WTC11 (cell line): ENCODE data around the gene STRADB. TPM values are rescaled to one million over a fixed set of nuclear protein-coding genes. Genes with fewer than 3 reads are reported as not detected.

Experiments
- ATAC-seq: fragments of 200-7000 bp; cut with Tn5 transposase; 2 replicates; pipeline ENCODE4 v1.10.0; 2021; ENCODE audit warnings: mild to moderate bottlenecking, moderate library complexity
- CTCF ChIA-PET: fragments of 300-600 bp; sonication (Branson Sonifier 250); formaldehyde crosslinking; loops from one replicate; lab custom pipeline; 2021; ENCODE audit warnings: antibody characterized with exemption; lab: Charles Lee
- POLR2A ChIA-PET: fragments of 350-600 bp; sonication (Branson Sonifier 250); formaldehyde crosslinking; loops from one replicate; lab custom pipeline; 2021; ENCODE audit warnings: antibody characterized with exemption; lab: Charles Lee
- DNase-seq: peaks from one replicate; pipeline ENCODE4 v3.0.0; 2021; ENCODE audit warnings: low spot score
- H3K27ac Mint-ChIP-seq: 2 replicates; pipeline ENCODE4 v1.8.0; 2021; ENCODE audit warnings: mixed read lengths
- H3K27me3 Mint-ChIP-seq: 2 replicates; pipeline ENCODE4 v1.8.0; 2021; ENCODE audit warnings: low read depth, mild to moderate bottlenecking, moderate library complexity, mixed read lengths
- H3K36me3 Mint-ChIP-seq: 2 replicates; pipeline ENCODE4 v1.8.0; 2021; ENCODE audit warnings: mixed read lengths
- H3K4me1 Mint-ChIP-seq: 2 replicates; pipeline ENCODE4 v1.8.0; 2022; ENCODE audit warnings: mixed read lengths
- H3K4me3 Mint-ChIP-seq: 2 replicates; pipeline ENCODE4 v1.8.0; 2021; ENCODE audit warnings: mild to moderate bottlenecking, moderate library complexity, mixed read lengths
- H3K9me3 Mint-ChIP-seq: 2 replicates; pipeline ENCODE4 v1.8.0; 2021; ENCODE audit warnings: mixed read lengths
- CBFB ChIP-seq: sonication (generic); formaldehyde crosslinking; IDR thresholded peaks from 2 replicates; pipeline ENCODE4 v1.8.1; 2022; ENCODE audit warnings: mild to moderate bottlenecking, low read depth, missing genetic modification reagents
- FOXP1 ChIP-seq: sonication (generic); formaldehyde crosslinking; IDR thresholded peaks from 2 replicates; pipeline ENCODE4 v1.8.0; 2022; ENCODE audit warnings: missing genetic modification reagents, mild to moderate bottlenecking, moderate library complexity, borderline replicate concordance
- NFYB ChIP-seq: sonication (generic); formaldehyde crosslinking; conservative IDR thresholded peaks from 2 replicates; pipeline ENCODE4 v1.8.0; 2022; ENCODE audit warnings: low read depth, missing genetic modification reagents
- NR1H2 ChIP-seq: sonication (generic); formaldehyde crosslinking; IDR thresholded peaks from 2 replicates; pipeline ENCODE4 v1.9.0; 2021; ENCODE audit warnings: mild to moderate bottlenecking, moderate library complexity, missing genetic modification reagents
- NR2C2 ChIP-seq: sonication (generic); formaldehyde crosslinking; IDR thresholded peaks from 2 replicates; pipeline ENCODE4 v1.8.0; 2022; ENCODE audit warnings: mild to moderate bottlenecking, missing genetic modification reagents
- PREB ChIP-seq: sonication (generic); formaldehyde crosslinking; IDR thresholded peaks from 2 replicates; pipeline ENCODE4 v1.8.1; 2022; ENCODE audit warnings: mild to moderate bottlenecking, missing genetic modification reagents, moderate library complexity, borderline replicate concordance
- ZNF423 ChIP-seq: fragments of 250-450 bp; sonication (Bioruptor Pico); IDR thresholded peaks from 2 replicates; pipeline ENCODE4 v2.1.2; 2022; ENCODE audit warnings: mild to moderate bottlenecking, moderate library complexity
- total RNA-seq: library from RNA; stranded (reverse); gene quantifications from 3 replicates; pipeline ENCODE4 v1.2.3, GENCODE V29; 2021
- TF ChIP-seq, protein P1 (sequence below): fragments of 250-450 bp; sonication (Bioruptor Pico); IDR thresholded peaks from 2 replicates; pipeline ENCODE4 v1.9.0; 2021; ENCODE audit warnings: moderate library complexity, mild to moderate bottlenecking, inconsistent platforms, borderline replicate concordance
- TF ChIP-seq, protein P2 (sequence below): sonication (generic); formaldehyde crosslinking; IDR thresholded peaks from 2 replicates; pipeline ENCODE4 v1.8.1; 2023; ENCODE audit warnings: mild to moderate bottlenecking, missing genetic modification reagents
- TF ChIP-seq, protein P3 (sequence below): sonication (generic); formaldehyde crosslinking; IDR thresholded peaks from 2 replicates; pipeline ENCODE4 v1.8.0; 2022; ENCODE audit warnings: missing genetic modification reagents

The STRADB gene
- total RNA-seq, 1 experiment from 2014 or later = 36.7 TPM

DNA sequence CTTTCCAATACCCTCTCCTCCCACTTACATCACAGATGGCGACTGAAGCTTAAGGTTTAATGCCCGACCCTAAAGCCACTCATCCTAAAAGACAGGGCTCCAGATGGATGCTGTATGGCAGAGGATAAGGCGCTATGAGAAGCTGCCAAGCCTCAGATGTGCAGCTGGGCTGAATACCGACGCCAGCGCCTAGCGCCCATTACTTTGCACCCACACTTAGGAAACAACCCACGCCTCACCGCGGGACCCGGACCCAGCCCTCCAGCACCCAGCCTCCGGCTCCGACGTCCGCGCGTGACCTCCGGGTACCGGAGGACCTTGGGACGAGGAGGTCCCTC is 617 bp upstream of the STRADB start (continued):
- TF ChIP-seq NR2C2 (CRISPR knock-in tag) = no peak
- TF ChIP-seq, protein P1, sequence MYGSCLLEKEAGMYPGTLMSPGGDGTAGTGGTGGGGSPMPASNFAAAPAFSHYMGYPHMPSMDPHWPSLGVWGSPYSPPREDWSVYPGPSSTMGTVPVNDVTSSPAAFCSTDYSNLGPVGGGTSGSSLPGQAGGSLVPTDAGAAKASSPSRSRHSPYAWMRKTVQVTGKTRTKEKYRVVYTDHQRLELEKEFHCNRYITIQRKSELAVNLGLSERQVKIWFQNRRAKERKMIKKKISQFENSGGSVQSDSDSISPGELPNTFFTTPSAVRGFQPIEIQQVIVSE = no peak
- no peak for TF ChIP-seq PREB (CRISPR knock-in tag)
- TF ChIP-seq NFYB (CRISPR knock-in tag) = no peak

GRCh38 chr2:201452058-201452921 is 750 bp downstream of the STRADB start:
- Mint-ChIP-seq H3K9me3 (no peaks in the 10 kb centered on the region), H3K27ac (peak overlapping the region; percentile 93), H3K36me3 (no peaks in the 10 kb centered on the region), H3K27me3 (no peaks in the 10 kb centered on the region; the same call in 1 of the 2 replicates), H3K4me1 (peaks cover 17% of the 10 kb centered on the region), H3K4me3 (peak overlapping the region; percentile 91)
- TF ChIP-seq FOXP1 (CRISPR knock-in tag) = 0 out of 2 replicates have a peak, but pooled peaks have one; percentile 45
- peak; percentile 58; the same call in 1 of the 2 replicates for TF ChIP-seq CBFB (CRISPR knock-in tag)
- TF ChIP-seq, protein P2, sequence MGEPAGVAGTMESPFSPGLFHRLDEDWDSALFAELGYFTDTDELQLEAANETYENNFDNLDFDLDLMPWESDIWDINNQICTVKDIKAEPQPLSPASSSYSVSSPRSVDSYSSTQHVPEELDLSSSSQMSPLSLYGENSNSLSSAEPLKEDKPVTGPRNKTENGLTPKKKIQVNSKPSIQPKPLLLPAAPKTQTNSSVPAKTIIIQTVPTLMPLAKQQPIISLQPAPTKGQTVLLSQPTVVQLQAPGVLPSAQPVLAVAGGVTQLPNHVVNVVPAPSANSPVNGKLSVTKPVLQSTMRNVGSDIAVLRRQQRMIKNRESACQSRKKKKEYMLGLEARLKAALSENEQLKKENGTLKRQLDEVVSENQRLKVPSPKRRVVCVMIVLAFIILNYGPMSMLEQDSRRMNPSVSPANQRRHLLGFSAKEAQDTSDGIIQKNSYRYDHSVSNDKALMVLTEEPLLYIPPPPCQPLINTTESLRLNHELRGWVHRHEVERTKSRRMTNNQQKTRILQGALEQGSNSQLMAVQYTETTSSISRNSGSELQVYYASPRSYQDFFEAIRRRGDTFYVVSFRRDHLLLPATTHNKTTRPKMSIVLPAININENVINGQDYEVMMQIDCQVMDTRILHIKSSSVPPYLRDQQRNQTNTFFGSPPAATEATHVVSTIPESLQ = no peak
- ATAC-seq = no peak; the same call in 1 of the 2 replicates
- ChIA-PET CTCF (interaction anchor here (0.6 to 1.7 kb wide), 3 partner anchors 36 to 220 kb away, joined by 3 to 8 read pairs (median 3); no protein-coding TSS in a partner anchor), POLR2A (interaction anchor here (1.0 kb wide), 1 partner anchor 15 kb away, joined by 3 read pairs; no protein-coding TSS in a partner anchor)
- DNase-seq = no peak

GRCh38 chr2:201452922-201453643 is 1.5 kb downstream of the STRADB start:
- Mint-ChIP-seq H3K27me3 (no peaks in the 10 kb centered on the region; the same call in 1 of the 2 replicates), H3K4me3 (peak overlapping the region; percentile 91), H3K36me3 (no peaks in the 10 kb centered on the region), H3K27ac (no peak overlapping the region), H3K4me1 (peaks cover 17% of the 10 kb centered on the region), H3K9me3 (no peaks in the 10 kb centered on the region)
- TF ChIP-seq, protein P3, sequence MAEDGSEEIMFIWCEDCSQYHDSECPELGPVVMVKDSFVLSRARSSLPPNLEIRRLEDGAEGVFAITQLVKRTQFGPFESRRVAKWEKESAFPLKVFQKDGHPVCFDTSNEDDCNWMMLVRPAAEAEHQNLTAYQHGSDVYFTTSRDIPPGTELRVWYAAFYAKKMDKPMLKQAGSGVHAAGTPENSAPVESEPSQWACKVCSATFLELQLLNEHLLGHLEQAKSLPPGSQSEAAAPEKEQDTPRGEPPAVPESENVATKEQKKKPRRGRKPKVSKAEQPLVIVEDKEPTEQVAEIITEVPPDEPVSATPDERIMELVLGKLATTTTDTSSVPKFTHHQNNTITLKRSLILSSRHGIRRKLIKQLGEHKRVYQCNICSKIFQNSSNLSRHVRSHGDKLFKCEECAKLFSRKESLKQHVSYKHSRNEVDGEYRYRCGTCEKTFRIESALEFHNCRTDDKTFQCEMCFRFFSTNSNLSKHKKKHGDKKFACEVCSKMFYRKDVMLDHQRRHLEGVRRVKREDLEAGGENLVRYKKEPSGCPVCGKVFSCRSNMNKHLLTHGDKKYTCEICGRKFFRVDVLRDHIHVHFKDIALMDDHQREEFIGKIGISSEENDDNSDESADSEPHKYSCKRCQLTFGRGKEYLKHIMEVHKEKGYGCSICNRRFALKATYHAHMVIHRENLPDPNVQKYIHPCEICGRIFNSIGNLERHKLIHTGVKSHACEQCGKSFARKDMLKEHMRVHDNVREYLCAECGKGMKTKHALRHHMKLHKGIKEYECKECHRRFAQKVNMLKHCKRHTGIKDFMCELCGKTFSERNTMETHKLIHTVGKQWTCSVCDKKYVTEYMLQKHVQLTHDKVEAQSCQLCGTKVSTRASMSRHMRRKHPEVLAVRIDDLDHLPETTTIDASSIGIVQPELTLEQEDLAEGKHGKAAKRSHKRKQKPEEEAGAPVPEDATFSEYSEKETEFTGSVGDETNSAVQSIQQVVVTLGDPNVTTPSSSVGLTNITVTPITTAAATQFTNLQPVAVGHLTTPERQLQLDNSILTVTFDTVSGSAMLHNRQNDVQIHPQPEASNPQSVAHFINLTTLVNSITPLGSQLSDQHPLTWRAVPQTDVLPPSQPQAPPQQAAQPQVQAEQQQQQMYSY (CRISPR knock-in tag) = no peak
- TF ChIP-seq ZNF423 (CRISPR knock-in tag) = no peak
- no peak for TF ChIP-seq NR1H2 (CRISPR knock-in tag)
- ATAC-seq (no peak), DNase-seq (no peak)
- ChIA-PET CTCF (interaction anchor here (0.6 kb wide), 2 partner anchors 37 to 142 kb away, joined by 3 read pairs; no protein-coding TSS in a partner anchor), POLR2A (no interaction called here)
